ENCODE measurements around the gene DHX16.
A peak's percentile ranks its signal among the peaks of the same experiment; 100 is the strongest.

The DHX16 gene

GRCh38 chr6:30655743-30656094, 17.1 kb downstream of the DHX16 start:
- Histone ChIP-seq H3K27ac (ENCODE audit: low read depth, low read length) (no peak overlapping the region), H3K4me1 (ENCODE audit: control insufficient read depth in 5 of 5, insufficient read depth in 5 of 5, low read length in 5 of 5) (peaks cover 0 to 4% (median 0%) of the 10 kb centered on the region in 5 donors)

DNA sequence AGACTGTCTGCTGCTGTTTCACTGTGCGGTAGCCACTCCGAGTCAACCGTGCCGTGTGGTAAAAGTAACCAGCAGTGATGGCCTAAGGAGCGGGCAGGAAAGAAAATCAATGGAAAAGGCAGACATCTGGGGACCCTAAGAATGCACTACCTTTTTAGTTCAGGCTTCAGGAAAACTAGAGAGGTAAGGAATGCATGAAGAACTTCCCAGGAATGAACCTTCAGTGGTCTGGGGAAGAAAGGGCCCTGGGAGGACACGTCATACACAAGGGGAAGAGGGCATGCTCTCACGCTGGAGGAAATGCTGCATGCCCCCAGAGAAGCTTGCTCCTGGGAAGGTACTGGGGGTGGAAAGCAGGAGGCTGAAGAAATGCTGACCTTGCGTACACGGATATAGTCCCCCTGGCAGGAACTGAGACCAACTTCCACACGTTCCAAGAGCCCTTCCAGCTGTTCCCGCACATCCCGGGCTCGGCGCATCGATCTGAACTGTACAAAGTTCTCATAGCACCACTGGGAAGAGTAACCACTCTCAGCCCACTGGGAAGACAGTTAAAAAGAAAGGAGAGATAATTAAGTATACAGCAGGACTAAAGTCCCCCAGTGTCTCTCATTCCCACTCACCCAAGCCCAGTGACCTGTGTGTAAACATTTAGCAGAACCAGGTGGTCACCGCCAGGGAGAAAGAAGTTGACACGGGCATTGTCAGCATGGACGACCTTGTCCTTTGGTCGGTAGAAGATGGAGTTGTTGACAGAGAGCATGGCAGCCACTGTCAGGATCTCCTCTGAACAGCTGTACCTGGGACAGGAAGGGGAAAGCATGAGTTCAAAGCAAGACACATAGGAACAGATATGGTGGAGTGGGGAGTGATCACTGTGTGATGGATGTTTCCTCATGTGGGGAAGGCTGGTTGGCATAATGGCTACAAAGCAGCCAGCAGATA, 17.7 kb downstream of the DHX16 start:
- Histone ChIP-seq H3K27me3 (ENCODE audit: control insufficient read depth in 5 of 5, insufficient read depth in 4 of 5, low read length in 5 of 5) (no peaks in the 10 kb centered on the region), H3K9me3 (ENCODE audit: control insufficient read depth in 5 of 5, low read length in 5 of 5) (no peaks in the 10 kb centered on the region), H3K27ac (ENCODE audit: low read depth, low read length) (no peak overlapping the region), H3K4me1 (ENCODE audit: control insufficient read depth in 5 of 5, insufficient read depth in 5 of 5, low read length in 5 of 5) (peaks cover 0 to 4% (median 0%) of the 10 kb centered on the region in 5 donors), H3K36me3 (ENCODE audit: control insufficient read depth in 5 of 5, insufficient read depth in 5 of 5, low read length in 5 of 5) (peaks cover 5 to 95% (median 88%) of the 10 kb centered on the region in 5 donors), H3K9ac (ENCODE audit: low read length in 5 of 5) (peak overlapping the region in 1 of 5 donors; percentile 74), H3K4me3 (ENCODE audit: low read depth in 1 of 5, low read length in 5 of 5) (no peak overlapping the region)

More at GRCh38 chr6:30655743-30656094, 17.1 kb downstream of the DHX16 start:
- Histone ChIP-seq H3K9me3 (ENCODE audit: control insufficient read depth in 5 of 5, low read length in 5 of 5) (no peaks in the 10 kb centered on the region), H3K27me3 (ENCODE audit: control insufficient read depth in 5 of 5, insufficient read depth in 4 of 5, low read length in 5 of 5) (no peaks in the 10 kb centered on the region), H3K9ac (ENCODE audit: low read length in 5 of 5) (no peak overlapping the region), H3K4me3 (ENCODE audit: low read depth in 1 of 5, low read length in 5 of 5) (no peak overlapping the region), H3K36me3 (ENCODE audit: control insufficient read depth in 5 of 5, insufficient read depth in 5 of 5, low read length in 5 of 5) (peaks cover 5 to 98% (median 92%) of the 10 kb centered on the region in 5 donors)

- Histone ChIP-seq H3K4me3 (ENCODE audit: low read depth in 1 of 5, low read length in 5 of 5) (no peak overlapping the region), H3K9ac (ENCODE audit: low read length in 5 of 5) (no peak overlapping the region), H3K4me1 (ENCODE audit: control insufficient read depth in 5 of 5, insufficient read depth in 5 of 5, low read length in 5 of 5) (peaks cover 6 to 17% (median 15%) of the 10 kb centered on the region in 5 donors), H3K9me3 (ENCODE audit: control insufficient read depth in 5 of 5, low read length in 5 of 5) (no peaks in the 10 kb centered on the region), H3K36me3 (ENCODE audit: control insufficient read depth in 5 of 5, insufficient read depth in 5 of 5, low read length in 5 of 5) (peaks cover 5 to 56% (median 53%) of the 10 kb centered on the region in 5 donors), H3K27me3 (ENCODE audit: control insufficient read depth in 5 of 5, insufficient read depth in 4 of 5, low read length in 5 of 5) (no peaks in the 10 kb centered on the region), H3K27ac (ENCODE audit: low read depth, low read length) (no peak overlapping the region)
Measured at GRCh38 chr6:30651143-30651542, 21.7 kb downstream of the DHX16 start.

- H3K36me3 ChIP-seq (ENCODE audit: control insufficient read depth in 5 of 5, insufficient read depth in 5 of 5, low read length in 5 of 5) = peaks cover 3 to 40% (median 30%) of the 10 kb centered on the region in 5 donors
- H3K4me1 ChIP-seq (ENCODE audit: control insufficient read depth in 5 of 5, insufficient read depth in 5 of 5, low read length in 5 of 5) = peaks cover 2 to 17% (median 15%) of the 10 kb centered on the region in 5 donors
- no peaks in the 10 kb centered on the region for H3K27me3 ChIP-seq (ENCODE audit: control insufficient read depth in 5 of 5, insufficient read depth in 4 of 5, low read length in 5 of 5)
- H3K4me3 ChIP-seq (ENCODE audit: low read depth in 1 of 5, low read length in 5 of 5) = peak overlapping the region; percentile 78 to 98 (median 80)
- H3K9ac ChIP-seq (ENCODE audit: low read length in 5 of 5) = peak overlapping the region in 4 of 5 donors; percentile 83 to 91 (median 86)
- peak overlapping the region; percentile 77 for H3K27ac ChIP-seq (ENCODE audit: low read depth, low read length)
- no peaks in the 10 kb centered on the region for H3K9me3 ChIP-seq (ENCODE audit: control insufficient read depth in 5 of 5, low read length in 5 of 5)
Measured at GRCh38 chr6:30647242-30648116, 25.3 kb downstream of the DHX16 start.

GRCh38 chr6:30646450-30647241, 26.2 kb downstream of the DHX16 start, which contains the start of gene C6orf136:
C6orf136 (plus strand) TSS chr6:30647133; CDS start chr6:30647232, 99 bp downstream.
- no peaks in the 10 kb centered on the region for H3K9me3 ChIP-seq (ENCODE audit: control insufficient read depth in 5 of 5, low read length in 5 of 5)
- H3K27ac ChIP-seq (ENCODE audit: low read depth, low read length) = peak within 1 kb of the TSS; percentile 77
- peaks cover 2 to 17% (median 15%) of the 10 kb centered on the region in 5 donors for H3K4me1 ChIP-seq (ENCODE audit: control insufficient read depth in 5 of 5, insufficient read depth in 5 of 5, low read length in 5 of 5)
- H3K27me3 ChIP-seq (ENCODE audit: control insufficient read depth in 5 of 5, insufficient read depth in 4 of 5, low read length in 5 of 5) = no peaks in the 10 kb centered on the region
- peaks cover 0 to 37% (median 27%) of the 10 kb centered on the region in 5 donors for H3K36me3 ChIP-seq (ENCODE audit: control insufficient read depth in 5 of 5, insufficient read depth in 5 of 5, low read length in 5 of 5)
- peak within 1 kb of the TSS in 4 of 5 donors; percentile 83 to 91 (median 86) for H3K9ac ChIP-seq (ENCODE audit: low read length in 5 of 5)
- H3K4me3 ChIP-seq (ENCODE audit: low read depth in 1 of 5, low read length in 5 of 5) = peak within 1 kb of the TSS; percentile 78 to 98 (median 80)

GRCh38 chr6:30645989-30646388, 26.8 kb downstream of the DHX16 start:
- H3K27me3 ChIP-seq (ENCODE audit: control insufficient read depth in 5 of 5, insufficient read depth in 4 of 5, low read length in 5 of 5) = no peaks in the 10 kb centered on the region
- H3K27ac ChIP-seq (ENCODE audit: low read depth, low read length) = no peak overlapping the region
- H3K36me3 ChIP-seq (ENCODE audit: control insufficient read depth in 5 of 5, insufficient read depth in 5 of 5, low read length in 5 of 5) = peaks cover 0 to 36% (median 24%) of the 10 kb centered on the region in 5 donors
- H3K4me1 ChIP-seq (ENCODE audit: control insufficient read depth in 5 of 5, insufficient read depth in 5 of 5, low read length in 5 of 5) = peaks cover 2 to 17% (median 15%) of the 10 kb centered on the region in 5 donors
- H3K9me3 ChIP-seq (ENCODE audit: control insufficient read depth in 5 of 5, low read length in 5 of 5) = no peaks in the 10 kb centered on the region
- H3K4me3 ChIP-seq (ENCODE audit: low read depth in 1 of 5, low read length in 5 of 5) = no peak overlapping the region
- H3K9ac ChIP-seq (ENCODE audit: low read length in 5 of 5) = peak overlapping the region in 1 of 5 donors; percentile 66

DNA sequence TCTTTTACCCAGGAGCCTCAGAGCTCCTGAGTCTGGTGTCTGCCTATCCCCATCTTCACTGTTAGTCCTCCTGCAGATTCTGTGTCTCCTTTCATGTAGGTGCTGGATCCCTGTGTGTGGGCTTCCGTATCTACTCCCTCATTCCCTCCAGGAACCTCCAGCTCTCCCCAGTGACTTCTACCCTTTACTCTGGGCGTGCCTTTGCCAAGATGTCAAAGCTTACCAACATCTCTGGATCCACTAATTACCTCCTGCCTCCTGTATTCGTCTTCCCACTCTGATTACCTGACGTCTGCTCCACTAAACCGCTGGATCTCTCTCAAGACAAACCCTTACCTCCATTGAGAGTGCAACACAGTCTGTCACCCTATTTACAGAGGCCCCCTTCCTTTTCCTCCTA, 28.0 kb downstream of the DHX16 start:
- Histone ChIP-seq H3K27ac (ENCODE audit: low read depth, low read length) (no peak overlapping the region), H3K9ac (ENCODE audit: low read length in 5 of 5) (peak overlapping the region in 1 of 5 donors; percentile 38), H3K36me3 (ENCODE audit: control insufficient read depth in 5 of 5, insufficient read depth in 5 of 5, low read length in 5 of 5) (peaks cover 0 to 44% (median 29%) of the 10 kb centered on the region in 5 donors), H3K4me3 (ENCODE audit: low read depth in 1 of 5, low read length in 5 of 5) (no peak overlapping the region), H3K9me3 (ENCODE audit: control insufficient read depth in 5 of 5, low read length in 5 of 5) (no peaks in the 10 kb centered on the region), H3K27me3 (ENCODE audit: control insufficient read depth in 5 of 5, insufficient read depth in 4 of 5, low read length in 5 of 5) (no peaks in the 10 kb centered on the region), H3K4me1 (ENCODE audit: control insufficient read depth in 5 of 5, insufficient read depth in 5 of 5, low read length in 5 of 5) (peaks cover 2 to 20% (median 17%) of the 10 kb centered on the region in 5 donors)

- H3K4me3 ChIP-seq (ENCODE audit: low read depth in 1 of 5, low read length in 5 of 5) = no peak overlapping the region
- no peaks in the 10 kb centered on the region for H3K9me3 ChIP-seq (ENCODE audit: control insufficient read depth in 5 of 5, low read length in 5 of 5)
- H3K4me1 ChIP-seq (ENCODE audit: control insufficient read depth in 5 of 5, insufficient read depth in 5 of 5, low read length in 5 of 5) = peaks cover 2 to 20% (median 17%) of the 10 kb centered on the region in 5 donors
- H3K9ac ChIP-seq (ENCODE audit: low read length in 5 of 5) = no peak overlapping the region
- H3K27ac ChIP-seq (ENCODE audit: low read depth, low read length) = no peak overlapping the region
- H3K27me3 ChIP-seq (ENCODE audit: control insufficient read depth in 5 of 5, insufficient read depth in 4 of 5, low read length in 5 of 5) = no peaks in the 10 kb centered on the region
- peaks cover 0 to 47% (median 29%) of the 10 kb centered on the region in 5 donors for H3K36me3 ChIP-seq (ENCODE audit: control insufficient read depth in 5 of 5, insufficient read depth in 5 of 5, low read length in 5 of 5)
Measured at GRCh38 chr6:30643656-30644055, 29.1 kb downstream of the DHX16 start.

GRCh38 chr6:30641048-30641447, 31.8 kb downstream of the DHX16 start:
- no peaks in the 10 kb centered on the region for H3K27me3 ChIP-seq (ENCODE audit: control insufficient read depth in 5 of 5, insufficient read depth in 4 of 5, low read length in 5 of 5)
- H3K9ac ChIP-seq (ENCODE audit: low read length in 5 of 5) = no peak overlapping the region
- peaks cover 0 to 4% (median 0%) of the 10 kb centered on the region in 5 donors for H3K4me1 ChIP-seq (ENCODE audit: control insufficient read depth in 5 of 5, insufficient read depth in 5 of 5, low read length in 5 of 5)
- H3K9me3 ChIP-seq (ENCODE audit: control insufficient read depth in 5 of 5, low read length in 5 of 5) = no peaks in the 10 kb centered on the region
- peaks cover 0 to 56% (median 29%) of the 10 kb centered on the region in 5 donors for H3K36me3 ChIP-seq (ENCODE audit: control insufficient read depth in 5 of 5, insufficient read depth in 5 of 5, low read length in 5 of 5)
- H3K4me3 ChIP-seq (ENCODE audit: low read depth in 1 of 5, low read length in 5 of 5) = no peak overlapping the region
- H3K27ac ChIP-seq (ENCODE audit: low read depth, low read length) = no peak overlapping the region
